Stimulated activated naive CD4-positive, alpha-beta T cell (primary cell): ENCODE measurements around the gene CABP4.
"Not testable (repeated sequence)": the region's sequence is repeated elsewhere in the genome, so short reads cannot be mapped to it uniquely, and the experiment has no call there.

Source experiments
- DNase-seq, 6 experiments: peaks; one replicate each; lab custom pipeline; 2025; lab: John Stamatoyannopoulos, UW

The CABP4 gene

GRCh38 chr11:67453816-67454732, 1.1 kb upstream of the CABP4 start:
- no peak for DNase-seq

GRCh38 chr11:67456068-67456705, 1.0 kb downstream of the CABP4 start:
- DNase-seq, result no peak

GRCh38 chr11:67457453-67457852, 2.3 kb downstream of the CABP4 start:
- DNase-seq, result no peak

GRCh38 chr11:67458266-67458665, 3.1 kb downstream of the CABP4 start:
- no peak for DNase-seq

- no peak for DNase-seq
Observed at GRCh38 chr11:67463186-67463585, 8.0 kb downstream of the CABP4 start.

GRCh38 chr11:67463680-67464410, 8.7 kb downstream of the CABP4 start:
- DNase-seq, result no peak

GRCh38 chr11:67464411-67465188, 9.4 kb downstream of the CABP4 start:
- peak; percentile 86 to 92 (median 90) for DNase-seq

GRCh38 chr11:67465189-67465510, 10.0 kb downstream of the CABP4 start:
- DNase-seq, result no peak

- not testable (repeated sequence) for DNase-seq
Observed at GRCh38 chr11:67465530-67465929, 10.4 kb downstream of the CABP4 start.

- no peak for DNase-seq
Observed at GRCh38 chr11:67466367-67466766, 11.2 kb downstream of the CABP4 start.

- DNase-seq, result no peak
Observed at GRCh38 chr11:67466962-67467771, 12.0 kb downstream of the CABP4 start.

GRCh38 chr11:67468056-67468455, 12.9 kb downstream of the CABP4 start:
- DNase-seq, result no peak

GRCh38 chr11:67468456-67468758, 13.3 kb downstream of the CABP4 start:
- peak in 1 of 6 experiments; percentile 51 for DNase-seq

GRCh38 chr11:67468759-67469507, 13.8 kb downstream of the CABP4 start, which contains the start of gene TMEM134:
Gene TMEM134 (minus strand): TSS chr11:67469251. CDS start chr11:67469192, 59 bp downstream.
- DNase-seq, result peak; percentile 82 to 92 (median 90)

- DNase-seq, result no peak
Observed at GRCh38 chr11:67469508-67469811, 14.3 kb downstream of the CABP4 start.

GRCh38 chr11:67470337-67471002, 15.3 kb downstream of the CABP4 start:
- no peak for DNase-seq

- no peak for DNase-seq
Observed at GRCh38 chr11:67472882-67473281, 17.7 kb downstream of the CABP4 start.

GRCh38 chr11:67476692-67477091, 21.5 kb downstream of the CABP4 start:
- not testable (repeated sequence) for DNase-seq

GRCh38 chr11:67477344-67478050, 22.3 kb downstream of the CABP4 start:
- DNase-seq, result not testable (repeated sequence)
